ENCODE data around the gene LIN28A.
"Not testable (repeated sequence)": the region's sequence is repeated elsewhere in the genome, so short reads cannot be mapped to it uniquely, and the experiment has no call there.

The LIN28A gene, protein sequence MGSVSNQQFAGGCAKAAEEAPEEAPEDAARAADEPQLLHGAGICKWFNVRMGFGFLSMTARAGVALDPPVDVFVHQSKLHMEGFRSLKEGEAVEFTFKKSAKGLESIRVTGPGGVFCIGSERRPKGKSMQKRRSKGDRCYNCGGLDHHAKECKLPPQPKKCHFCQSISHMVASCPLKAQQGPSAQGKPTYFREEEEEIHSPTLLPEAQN

DNA sequence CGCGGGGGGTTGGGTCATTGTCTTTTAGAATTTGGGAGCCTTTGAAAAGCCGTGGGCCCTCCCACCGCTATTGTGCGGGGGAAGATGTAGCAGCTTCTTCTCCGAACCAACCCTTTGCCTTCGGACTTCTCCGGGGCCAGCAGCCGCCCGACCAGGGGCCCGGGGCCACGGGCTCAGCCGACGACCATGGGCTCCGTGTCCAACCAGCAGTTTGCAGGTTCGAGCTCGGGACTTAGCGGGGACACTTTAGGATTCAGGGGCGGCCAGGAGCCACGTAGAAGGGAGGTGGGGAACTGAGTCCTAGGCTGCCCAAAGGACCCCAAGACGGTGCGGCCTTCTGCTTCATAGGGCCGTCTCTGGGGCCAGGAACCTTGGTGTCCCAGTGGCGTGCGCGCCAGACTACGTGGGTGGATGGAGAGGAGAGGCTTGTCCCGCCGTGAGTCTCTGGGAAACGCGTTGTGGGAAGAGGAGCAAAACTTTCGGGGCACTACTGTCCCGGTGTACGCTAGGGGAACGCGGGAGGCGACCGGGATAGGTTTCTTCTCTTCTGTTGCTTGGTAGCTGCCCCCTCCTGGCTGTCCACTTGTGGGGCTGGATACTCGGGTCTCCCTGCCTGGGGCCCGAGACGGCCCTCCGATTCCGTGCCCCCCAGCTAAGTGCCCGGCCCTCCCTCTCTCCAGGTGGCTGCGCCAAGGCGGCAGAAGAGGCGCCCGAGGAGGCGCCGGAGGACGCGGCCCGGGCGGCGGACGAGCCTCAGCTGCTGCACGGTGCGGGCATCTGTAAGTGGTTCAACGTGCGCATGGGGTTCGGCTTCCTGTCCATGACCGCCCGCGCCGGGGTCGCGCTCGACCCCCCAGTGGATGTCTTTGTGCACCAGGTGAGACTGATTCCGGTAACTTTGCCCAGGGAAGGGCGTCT lies at the start of gene LIN28A:
Gene LIN28A (plus strand): TSS at position 112 of the 918 bp plus-strand sequence. CDS start 75 bp downstream, at position 187.
- no peak for DNase-seq

DNA sequence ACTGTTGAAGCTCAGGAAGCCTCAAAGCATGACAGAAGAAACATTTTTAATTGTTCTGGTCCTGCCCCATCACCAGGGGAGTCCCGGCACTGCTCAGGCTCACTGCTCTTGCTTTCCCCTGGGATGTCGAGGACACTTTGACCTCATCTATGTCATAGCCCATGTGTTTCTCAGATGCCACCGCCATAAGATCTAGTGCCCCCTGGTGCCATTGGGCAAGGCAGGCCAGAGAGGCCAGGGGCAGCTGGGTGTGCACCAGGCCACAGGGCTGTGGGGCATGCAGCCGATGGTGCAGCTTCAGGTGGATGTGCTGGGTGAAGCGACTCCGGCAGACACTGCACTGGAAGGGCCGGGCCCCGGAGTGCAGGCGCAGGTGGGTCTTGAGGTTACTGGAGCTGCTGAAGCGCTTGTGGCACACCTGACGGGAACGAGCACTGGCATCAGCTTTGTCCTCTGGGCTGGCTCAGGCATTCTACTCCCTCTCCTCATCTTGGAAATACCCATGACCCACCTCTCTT lies 49.0 kb upstream of the LIN28A start:
- DNase-seq, result no peak

DNA sequence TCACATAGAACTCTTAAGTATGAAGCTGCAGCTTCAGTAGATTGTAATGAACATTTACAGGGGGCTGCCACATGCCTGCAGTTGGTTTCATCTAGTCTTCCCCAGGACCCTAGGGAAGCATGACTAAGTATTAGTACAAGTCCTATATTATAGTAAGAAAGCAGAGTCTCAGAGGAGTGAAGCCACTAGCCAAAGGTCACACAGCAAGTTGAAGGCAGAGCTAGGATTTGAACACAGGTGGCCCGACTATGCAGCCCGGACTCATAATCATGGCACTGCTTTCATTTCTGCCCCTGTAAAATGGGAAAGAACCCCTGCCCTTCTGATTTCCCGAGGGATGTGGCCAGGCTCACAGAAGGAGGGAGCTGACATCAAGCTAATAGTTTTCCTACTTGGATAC lies 48.3 kb upstream of the LIN28A start:
- DNase-seq, result no peak

DNA sequence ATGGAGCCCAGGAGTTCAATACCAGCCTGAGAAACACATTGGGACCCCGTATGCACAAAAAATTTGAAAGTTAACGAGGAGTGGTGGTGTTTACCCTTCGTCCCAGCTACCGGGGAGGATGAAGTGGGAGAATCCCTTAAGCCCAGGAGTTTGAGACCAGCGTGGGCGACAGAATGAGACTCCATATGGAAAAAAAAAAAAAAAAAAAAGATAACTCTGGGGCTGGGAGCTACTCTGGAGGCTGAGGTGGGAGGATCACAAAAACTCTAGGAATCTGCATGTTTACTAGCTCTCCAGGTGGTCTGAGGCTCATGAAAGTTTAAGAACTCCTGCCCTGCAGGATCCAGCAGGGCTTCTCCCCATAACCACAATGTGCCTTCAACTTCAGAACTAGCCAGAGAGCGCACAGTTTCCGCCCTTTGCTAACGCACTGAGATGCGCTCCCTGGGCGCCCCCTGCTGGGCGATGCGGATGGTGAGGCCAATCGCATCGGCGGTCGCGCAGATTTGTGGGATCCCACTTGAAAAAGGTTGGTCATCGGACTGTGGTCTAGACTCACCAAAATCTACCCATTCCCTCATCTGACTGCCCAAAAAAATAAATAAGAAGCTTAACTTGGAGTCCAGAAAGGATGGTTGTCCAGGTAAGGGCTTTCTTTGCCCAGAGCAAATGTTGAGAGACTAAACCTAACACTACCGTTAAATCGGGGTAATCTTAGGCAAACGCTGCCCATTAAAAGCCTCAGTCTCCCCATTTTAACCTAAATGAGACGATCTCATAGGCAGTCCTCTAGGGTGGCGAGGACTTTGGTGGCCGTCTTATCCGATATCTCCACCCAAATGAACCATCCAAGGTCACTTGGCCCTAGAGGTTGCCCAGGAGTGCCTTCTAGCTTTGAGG lies 46.8 kb upstream of the LIN28A start:
- DNase-seq, result peak; percentile 86

DNA sequence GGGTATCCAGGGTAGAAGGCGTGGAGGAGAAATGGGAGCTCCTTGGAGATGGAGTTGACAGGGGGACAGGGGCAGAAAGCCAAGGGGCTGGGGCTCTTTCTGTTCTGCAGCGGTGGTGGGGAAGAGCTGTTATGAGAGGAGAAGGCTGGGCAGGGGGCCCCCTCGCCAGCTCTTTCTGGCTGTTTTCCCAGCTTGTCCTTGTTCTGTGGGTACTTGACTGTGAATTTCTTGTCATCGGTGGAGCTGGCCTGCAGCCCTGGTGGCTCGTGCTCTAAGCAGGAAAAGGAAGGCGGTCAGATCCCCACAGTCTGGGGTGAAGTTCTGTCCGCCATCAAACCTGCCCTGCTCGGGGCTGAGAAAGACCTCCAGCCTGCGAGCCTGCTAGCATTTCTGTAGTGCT lies 45.7 kb upstream of the LIN28A start:
- DNase-seq, result no peak

DNA sequence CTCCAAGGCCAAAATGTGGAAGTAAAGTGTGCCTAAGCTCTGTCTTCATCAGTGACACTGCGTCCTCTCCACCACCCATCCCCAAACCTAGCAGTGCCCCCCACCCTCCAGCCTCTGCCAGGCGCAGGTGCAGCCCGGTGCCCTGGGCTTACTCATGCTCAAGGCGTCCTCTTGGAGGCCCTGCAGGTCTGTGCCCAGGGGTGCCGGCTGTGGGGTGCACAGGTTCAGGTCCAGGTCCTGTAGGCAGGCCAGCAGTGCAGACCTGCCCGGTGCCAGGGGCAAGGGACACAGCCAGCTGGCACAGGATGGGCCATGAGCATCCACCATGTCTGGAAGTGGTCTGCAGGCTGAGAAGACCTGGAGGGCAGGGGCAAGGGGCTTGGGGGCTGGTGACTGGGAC lies 43.2 kb upstream of the LIN28A start:
- DNase-seq, result no peak

DNA sequence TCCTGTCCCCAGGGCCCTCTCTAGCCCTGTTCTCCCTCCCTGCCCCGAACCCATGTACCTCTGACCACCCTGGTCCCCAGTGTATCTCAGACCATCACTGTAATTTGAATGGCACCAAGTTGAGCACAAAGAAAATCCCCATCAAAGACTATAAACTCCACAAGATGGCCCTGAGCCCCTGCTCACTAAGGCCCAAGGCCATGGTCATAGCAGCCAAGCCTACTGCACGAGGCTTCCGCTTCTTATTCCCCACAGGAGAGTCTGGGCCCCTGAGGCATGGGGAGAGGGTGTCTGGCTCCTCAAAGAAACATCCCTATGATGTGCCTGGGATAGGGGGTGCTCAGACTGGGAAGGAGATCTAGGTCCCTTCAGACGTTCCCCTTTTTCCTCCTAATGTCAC lies 42.6 kb upstream of the LIN28A start:
- no peak for DNase-seq

DNA sequence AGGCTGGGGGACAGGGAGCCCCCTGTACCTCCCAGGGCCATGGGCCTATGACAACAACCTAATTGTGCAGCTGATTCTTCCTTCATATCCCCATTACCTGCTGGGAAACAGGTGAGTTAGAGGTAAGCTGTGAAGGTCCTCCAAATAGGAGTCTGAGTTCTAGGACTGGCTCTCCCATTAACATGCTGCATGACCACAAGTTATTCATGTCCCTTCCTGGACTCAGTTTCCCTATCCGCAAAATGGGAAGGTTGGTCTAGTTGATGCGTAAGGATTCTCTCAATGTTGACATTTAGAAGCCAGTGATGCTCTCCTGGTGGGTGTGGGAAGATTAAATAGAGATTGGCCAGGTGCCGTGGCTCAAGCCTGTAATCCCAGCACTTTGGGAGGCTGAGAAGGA lies 42.1 kb upstream of the LIN28A start:
- DNase-seq, result no peak

DNA sequence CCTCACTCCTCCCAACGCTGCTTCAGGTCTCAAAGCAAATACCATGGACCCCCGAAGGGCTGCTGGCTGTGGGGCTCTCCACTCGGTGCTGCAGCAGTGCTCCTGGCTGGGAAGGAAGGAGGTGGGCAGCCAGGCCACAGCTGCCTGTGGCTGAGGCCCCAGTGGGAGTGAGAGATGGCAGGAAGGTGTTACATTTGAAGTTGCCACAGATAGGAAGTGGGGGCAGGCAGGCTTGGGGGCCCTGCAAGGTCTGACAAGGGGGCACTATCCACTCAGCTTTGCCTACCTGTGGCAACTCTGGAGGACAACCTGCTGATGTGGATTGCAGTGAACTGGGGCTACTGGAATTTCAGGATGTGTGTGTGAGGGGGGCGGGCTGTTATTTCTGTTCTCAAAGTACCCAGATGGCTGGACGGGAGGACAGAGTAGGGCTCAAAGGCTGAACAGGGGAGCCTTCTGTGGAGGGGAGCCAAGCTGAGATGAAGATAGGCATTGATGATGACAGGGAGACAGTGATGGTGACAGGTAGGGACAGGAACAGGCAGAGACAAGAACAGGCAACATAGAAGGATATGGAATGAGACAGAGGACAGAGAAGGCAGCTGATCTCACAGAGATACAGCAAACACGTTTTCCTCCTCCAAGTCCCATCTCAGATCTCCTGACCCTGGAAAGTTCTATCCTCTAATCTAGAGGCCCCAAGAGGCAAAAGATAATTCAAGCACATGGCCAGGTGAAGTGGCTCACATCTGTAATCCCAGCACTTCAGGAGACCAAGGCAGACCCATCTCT lies 39.8 kb upstream of the LIN28A start:
- peak; percentile 26 for DNase-seq

DNA sequence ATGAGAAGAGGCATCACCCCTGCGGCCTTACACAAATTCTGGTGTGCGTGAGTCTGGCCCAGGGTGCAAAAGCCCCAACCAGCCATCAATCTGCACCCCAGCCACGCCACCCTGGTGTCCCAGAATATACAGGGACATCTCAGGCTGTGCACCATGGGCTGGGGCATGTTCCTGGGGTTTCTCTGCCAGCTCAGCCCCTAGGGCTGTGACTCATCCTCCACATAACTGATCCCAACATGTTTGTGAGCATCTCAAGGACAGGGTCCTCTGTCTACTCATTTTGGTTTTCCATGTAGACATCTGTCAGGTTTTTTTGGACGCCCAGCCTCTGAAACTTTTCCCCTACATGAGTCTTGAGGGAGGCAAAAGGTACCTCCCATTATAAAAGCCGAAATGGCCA lies 38.6 kb upstream of the LIN28A start:
- no peak for DNase-seq

DNA sequence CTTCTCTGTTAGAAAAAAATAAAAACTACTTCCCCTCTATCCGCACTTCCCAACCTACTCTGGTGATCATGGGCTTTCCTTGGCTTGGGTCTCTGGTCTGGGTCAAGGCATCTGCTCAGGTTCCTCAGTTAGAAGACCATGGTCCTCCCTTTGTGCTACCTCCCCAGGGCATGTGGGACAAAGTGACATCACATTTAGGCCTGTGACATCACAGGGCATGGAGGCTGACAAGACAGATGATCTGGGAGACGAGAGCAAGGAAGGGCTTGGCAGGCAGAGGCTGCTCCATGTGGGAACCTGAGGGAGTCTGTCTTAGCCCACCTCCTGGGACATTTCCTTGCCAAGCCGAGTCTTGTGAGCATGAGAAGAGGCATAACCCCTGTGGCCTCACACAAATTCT lies 38.0 kb upstream of the LIN28A start, which contains the start of gene ZNF683:
Gene ZNF683 (minus strand): TSS at position 140 of the 400 bp plus-strand sequence. CDS start 4,179 bp downstream, outside the sequence.
- DNase-seq, result not testable (repeated sequence)

DNA sequence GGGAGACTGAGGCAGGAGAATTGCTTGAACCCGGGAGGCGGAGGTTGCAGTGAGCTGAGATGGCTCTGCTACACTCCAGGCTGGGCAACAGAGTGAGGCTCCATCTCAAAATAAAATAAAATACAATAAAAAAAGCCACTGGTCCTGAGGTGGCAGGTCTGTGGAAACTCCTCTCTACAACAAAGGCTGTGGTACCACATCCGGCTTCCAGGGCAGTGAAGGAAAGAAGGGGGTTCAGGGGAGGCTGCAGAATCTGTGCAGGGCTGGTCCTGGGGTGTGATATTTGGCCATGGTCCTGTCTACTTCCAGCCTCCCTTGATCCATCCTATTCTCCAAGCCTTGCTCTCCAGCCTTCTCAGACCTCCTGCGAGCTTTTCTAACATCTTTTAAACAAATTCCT lies 37.3 kb upstream of the LIN28A start:
- DNase-seq, result peak; percentile 61

DNA sequence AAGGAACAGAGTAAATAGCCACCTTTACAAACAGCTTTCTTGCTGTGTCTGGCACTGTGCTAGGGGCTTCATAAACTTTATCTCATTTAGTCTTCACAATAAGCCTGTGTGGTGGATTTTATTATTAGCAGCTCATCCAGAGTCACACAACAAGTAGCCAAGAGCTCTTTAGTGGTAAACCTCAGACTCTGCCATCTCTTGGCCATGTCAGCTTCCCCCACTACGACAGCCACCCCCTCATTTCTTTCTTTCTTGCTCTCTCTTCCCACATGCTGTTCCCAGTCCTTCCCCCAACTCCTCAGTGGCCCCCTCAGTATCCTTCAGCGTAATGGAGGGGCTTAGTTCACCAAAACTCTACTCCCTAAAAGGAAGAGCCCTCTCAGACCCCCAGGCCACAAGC lies 36.8 kb upstream of the LIN28A start:
- DNase-seq, result no peak

DNA sequence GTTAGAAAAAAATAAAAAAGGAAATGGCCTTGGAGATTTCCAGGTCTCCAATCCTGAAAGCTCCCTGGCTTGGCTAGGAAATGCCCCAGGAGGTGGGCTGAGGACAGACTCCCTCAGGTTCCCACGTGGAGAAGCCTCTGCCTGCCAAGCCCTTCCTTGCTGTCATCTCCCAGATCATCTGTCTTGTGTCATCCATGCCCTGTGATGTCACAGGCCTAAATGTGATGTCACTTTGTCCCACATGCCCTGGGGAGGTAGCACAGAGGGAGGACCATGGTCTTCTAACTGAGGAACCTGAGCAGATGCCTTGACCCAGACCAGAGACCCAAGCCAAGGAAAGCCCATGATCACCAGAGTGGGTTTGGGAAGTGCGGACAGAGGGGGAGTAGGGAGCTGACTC lies 36.3 kb upstream of the LIN28A start:
- not testable (repeated sequence) for DNase-seq

DNA sequence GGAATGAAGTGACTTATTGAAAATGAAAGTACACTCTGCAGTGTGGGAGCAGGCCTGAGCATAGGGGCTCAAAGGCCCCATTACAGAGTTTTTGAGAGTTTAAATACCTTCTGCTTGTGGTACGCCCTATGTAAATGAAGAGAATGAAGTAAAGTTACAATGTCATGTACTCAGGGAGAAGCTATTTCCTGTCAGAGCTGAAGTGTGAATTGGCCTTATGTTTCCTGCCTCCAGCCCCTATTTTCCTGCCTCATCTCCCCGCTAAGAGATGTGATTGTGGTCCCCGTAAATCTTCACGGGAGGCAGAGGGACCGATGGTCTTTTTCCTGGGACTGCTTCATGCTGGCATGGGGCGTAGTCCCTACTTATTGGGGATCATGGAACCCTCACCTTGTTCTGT lies 35.5 kb upstream of the LIN28A start:
- peak; percentile 23 for DNase-seq

DNA sequence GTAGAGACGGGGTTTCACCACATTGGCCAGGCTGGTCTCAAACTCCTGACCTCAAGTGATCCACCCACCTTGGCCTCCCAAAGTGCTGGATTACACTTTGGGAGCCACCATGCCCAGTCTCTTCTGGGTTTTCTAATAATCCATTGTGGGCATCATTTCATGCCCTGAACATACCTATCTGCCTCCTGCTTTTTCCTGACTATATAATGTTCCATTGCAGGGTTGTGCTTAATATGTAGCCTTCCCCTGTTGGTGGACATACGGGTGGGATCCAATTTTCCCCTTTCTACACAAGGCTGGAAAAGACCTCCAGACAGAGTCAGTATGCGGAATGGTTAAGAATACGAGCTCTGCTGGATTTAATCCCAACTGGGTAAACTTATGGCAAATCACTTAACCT lies 34.6 kb upstream of the LIN28A start:
- DNase-seq, result no peak

DNA sequence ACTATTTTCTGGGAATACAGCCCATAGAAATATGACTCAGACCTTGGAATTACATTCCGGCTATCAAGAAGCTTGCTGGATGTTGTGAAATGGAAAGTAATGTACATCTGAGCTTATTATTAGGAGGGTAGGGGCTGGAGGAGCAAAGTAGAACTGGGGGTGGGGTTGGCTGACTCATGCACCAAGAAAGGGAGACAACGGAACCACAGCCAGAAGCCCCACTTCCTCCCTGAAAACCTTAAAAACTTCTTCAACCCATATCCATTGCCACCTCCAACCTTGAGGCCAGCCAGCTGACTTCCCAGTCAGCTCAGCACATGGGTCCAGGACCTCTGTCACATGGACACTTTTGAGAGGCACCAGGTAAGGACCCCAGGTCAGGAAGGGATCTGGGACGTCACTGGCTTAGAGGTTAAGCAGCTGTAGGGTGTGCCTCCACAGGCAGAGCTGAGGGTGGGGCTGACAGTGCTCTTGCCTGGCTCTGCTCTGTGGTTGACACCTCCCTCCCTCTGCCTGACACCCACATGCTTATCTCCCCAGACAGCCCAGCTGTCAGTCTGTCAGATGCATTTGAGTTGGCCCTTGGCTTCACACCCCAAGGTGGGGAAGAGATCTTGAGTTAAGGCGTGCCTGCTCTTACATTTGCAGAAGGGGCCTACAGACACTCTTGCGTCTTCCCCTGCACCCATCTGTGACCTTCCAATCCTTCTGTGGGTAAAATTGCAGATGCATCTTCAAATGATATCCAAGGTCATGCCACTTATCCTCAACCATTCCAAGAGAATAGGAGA lies 32.3 kb upstream of the LIN28A start:
- DNase-seq, result peak; percentile 85

DNA sequence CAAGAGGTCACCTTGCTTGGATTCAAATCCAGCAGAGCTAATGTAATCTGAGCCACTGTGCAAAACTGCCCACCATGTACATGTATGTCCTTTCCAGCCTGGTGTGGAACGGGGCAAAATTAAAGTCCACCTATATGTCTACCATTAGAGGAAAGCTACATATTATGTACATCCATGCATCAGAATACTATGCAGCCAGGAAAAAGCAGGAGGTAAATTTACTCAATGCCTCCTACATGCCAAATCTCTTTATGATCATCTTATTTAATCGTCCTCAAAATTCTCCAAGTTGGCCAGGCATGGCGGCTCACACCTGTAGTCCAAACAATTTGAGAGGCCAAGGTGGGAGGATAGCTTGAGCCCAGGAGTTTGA lies 31.8 kb upstream of the LIN28A start:
- DNase-seq, result no peak

DNA sequence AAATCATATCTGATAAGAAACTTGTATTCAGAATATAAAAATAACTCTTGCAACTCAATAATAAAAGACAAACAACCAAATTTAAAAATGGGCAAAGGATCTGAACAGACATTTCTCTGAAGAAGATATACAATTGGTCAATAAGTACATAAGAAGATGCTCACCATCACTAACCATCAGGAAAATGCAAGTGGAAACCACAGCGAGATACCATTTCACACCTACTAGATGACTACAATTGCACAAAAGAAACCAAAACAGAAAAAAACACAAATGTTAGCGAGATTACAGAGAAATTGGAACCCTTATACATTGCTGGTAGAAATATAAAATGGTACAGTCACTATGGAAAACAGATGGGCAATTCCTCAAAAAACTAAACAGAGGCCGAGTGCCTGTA lies 26.5 kb upstream of the LIN28A start:
- DNase-seq, result peak; percentile 22

DNA sequence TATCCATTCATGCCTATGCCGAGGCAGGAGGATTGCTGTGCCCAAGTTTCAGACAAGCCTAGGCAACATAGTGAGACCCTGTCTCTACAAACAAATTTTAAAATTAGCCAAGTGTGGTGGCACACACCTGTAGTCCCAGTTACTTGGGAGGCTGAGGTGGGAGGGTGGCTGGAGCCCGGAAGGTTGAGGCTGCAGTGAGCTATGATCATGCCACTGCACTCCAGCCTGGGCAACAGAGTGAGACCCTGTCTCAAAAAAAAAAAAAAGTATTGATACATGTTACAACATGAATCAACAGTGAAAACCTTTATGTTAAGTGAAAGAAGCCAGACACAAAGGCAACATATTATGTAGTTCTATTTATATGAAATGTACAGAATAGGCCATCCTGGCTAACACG lies 25.6 kb upstream of the LIN28A start:
- DNase-seq, result not testable (repeated sequence)

DNA sequence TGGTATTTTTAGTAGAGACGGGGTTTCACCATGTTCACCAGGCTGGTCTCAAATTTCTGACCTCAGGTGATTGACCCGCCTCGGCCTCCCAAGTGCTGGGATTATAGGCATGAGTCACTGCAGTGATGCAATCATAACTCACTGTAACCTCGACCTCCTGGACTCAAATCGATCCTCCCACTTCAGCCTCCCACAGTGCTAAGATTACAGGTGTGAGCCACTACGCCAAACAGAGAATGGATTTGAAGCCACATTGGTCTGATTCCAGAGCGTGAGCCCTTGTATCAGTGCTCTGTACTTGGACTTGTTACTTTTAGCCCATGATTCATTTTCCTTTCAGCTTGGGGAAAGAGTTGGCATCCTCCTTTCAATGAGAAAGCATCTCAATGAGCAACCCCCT lies 23.2 kb upstream of the LIN28A start:
- DNase-seq, result no peak
